AG10803 (cell line): ENCODE measurements around the gene XRCC2.

ENCODE experiments used
- DNase-seq: peaks from one replicate; pipeline ENCODE4 v3.0.0; 2010; ENCODE audit warnings: low read depth
- H3K4me3 ChIP-seq: 2 replicates; pipeline ENCODE4 v1.5.1; 2011; ENCODE audit warnings: mild to moderate bottlenecking, low read length, control low read depth
- CTCF ChIP-seq: conservative IDR thresholded peaks from 2 replicates; pipeline ENCODE4 v1.5.1; 2011; ENCODE audit warnings: mild to moderate bottlenecking, low read length, control low read depth, inconsistent platforms

Gene XRCC2

GRCh38 chr7:152597507-152597906 is 78.4 kb downstream of the XRCC2 start:
- peak; percentile 20 for DNase-seq
- no peak overlapping the region for H3K4me3 ChIP-seq
- TF ChIP-seq CTCF, result no peak

- no peak for TF ChIP-seq CTCF
- DNase-seq, result no peak
These were observed 79.1 kb downstream of the XRCC2 start for GRCh38 chr7:152596824-152597223.

More at GRCh38 chr7:152596824-152597223, 79.1 kb downstream of the XRCC2 start:
- no peak overlapping the region for H3K4me3 ChIP-seq
